IPS DF 4.7 (cell line): ENCODE results near the gene MARCHF10.

Experiments used
- DNase-seq: peaks from one replicate; pipeline ENCODE4 v3.0.0-alpha.2; 2013; ENCODE audit warnings: low spot score; ENCODE audit errors: extremely low read depth

Gene MARCHF10

GRCh38 chr17:62662855-62663254 lies 145.3 kb downstream of the MARCHF10 start:
- DNase-seq = no peak

GRCh38 chr17:62661337-62661736 lies 146.8 kb downstream of the MARCHF10 start:
- no peak for DNase-seq

- no peak for DNase-seq
These were observed 147.4 kb downstream of the MARCHF10 start for GRCh38 chr17:62660629-62661118.

GRCh38 chr17:62658136-62658920 lies 149.8 kb downstream of the MARCHF10 start:
- no peak for DNase-seq

- DNase-seq = no peak
These were observed 150.4 kb downstream of the MARCHF10 start for GRCh38 chr17:62657690-62658089.

- no peak for DNase-seq
These were observed 150.9 kb downstream of the MARCHF10 start for GRCh38 chr17:62657145-62657665.

GRCh38 chr17:62656446-62656845 lies 151.7 kb downstream of the MARCHF10 start:
- no peak for DNase-seq

- no peak for DNase-seq
These were observed 152.5 kb downstream of the MARCHF10 start for GRCh38 chr17:62655656-62656055.

GRCh38 chr17:62653826-62654761 lies 154.0 kb downstream of the MARCHF10 start:
- no peak for DNase-seq

GRCh38 chr17:62653002-62653825 lies 154.9 kb downstream of the MARCHF10 start:
- no peak for DNase-seq

- no peak for DNase-seq
These were observed 155.7 kb downstream of the MARCHF10 start for GRCh38 chr17:62652251-62653001.
